ENCODE measurements around the gene CPNE4.
A peak's percentile ranks its signal among the peaks of the same experiment; 100 is the strongest.

Gene CPNE4

DNA sequence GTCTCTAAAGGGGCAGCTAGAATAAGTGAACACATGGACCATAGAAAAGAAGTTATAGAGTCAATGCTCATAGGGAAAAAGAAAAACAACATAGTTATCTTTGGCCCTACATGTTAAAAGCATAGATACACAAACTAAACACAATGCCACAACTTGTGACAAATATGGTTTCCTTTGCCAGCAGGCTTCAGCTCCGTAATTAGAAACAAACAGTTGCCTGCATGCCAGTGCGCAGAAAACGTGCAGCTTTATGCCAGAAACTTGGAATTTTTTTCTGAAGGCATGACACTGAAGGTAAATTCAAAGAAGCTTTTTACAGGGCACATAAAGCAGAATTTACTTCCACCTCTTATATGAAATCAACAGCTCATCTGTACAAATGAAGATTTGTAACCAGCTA lies 2.2 kb upstream of the CPNE4 start:
- ATAC-seq (replicated peaks) = no peak
- peaks cover 45 to 56% of the 10 kb centered on the region in 2 donors for H3K27me3 Mint-ChIP-seq

DNA sequence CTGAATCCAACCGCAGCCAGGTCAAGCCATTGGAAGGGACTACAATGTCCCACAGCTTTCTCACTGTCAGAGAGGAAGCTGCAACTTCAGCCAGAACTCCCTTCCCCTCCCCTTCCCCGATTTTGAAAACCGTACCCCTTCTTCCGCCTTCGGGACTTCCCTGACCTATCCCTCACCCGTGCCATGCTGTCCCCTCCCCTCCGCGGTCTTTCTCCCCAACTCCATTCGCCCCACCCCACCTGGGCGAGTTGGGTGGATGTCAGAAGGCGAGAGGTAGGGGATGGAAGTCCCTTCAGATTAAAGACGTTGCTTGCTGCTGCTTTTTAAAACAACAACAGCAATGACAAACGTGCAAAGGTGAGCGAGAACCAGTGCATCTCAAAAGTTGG lies 723 bp downstream of the CPNE4 start:
- peaks cover 0 to 6% of the 10 kb centered on the region in 2 donors for H3K9me3 Mint-ChIP-seq
- peak overlapping the region; percentile 65 for H3K27ac Mint-ChIP-seq
- no peak for ATAC-seq (replicated peaks)
- peaks cover 55 to 68% of the 10 kb centered on the region in 2 donors for H3K27me3 Mint-ChIP-seq
- no peak overlapping the region for H3K4me3 Mint-ChIP-seq
- peaks cover 8 to 10% of the 10 kb centered on the region in 2 donors for H3K4me1 Mint-ChIP-seq
- no peak for DNase-seq
- peaks cover 0 to 4% of the 10 kb centered on the region in 2 donors for H3K36me3 Mint-ChIP-seq

More for the DNA sequence above, 2.2 kb upstream of the CPNE4 start:
- H3K9me3 Mint-ChIP-seq = peaks cover 0 to 6% of the 10 kb centered on the region in 2 donors
- no peak overlapping the region for H3K4me3 Mint-ChIP-seq
- DNase-seq = no peak
- H3K36me3 Mint-ChIP-seq = peaks cover 0 to 4% of the 10 kb centered on the region in 2 donors
- H3K27ac Mint-ChIP-seq = no peak overlapping the region
- peaks cover 7 to 10% of the 10 kb centered on the region in 2 donors for H3K4me1 Mint-ChIP-seq

DNA sequence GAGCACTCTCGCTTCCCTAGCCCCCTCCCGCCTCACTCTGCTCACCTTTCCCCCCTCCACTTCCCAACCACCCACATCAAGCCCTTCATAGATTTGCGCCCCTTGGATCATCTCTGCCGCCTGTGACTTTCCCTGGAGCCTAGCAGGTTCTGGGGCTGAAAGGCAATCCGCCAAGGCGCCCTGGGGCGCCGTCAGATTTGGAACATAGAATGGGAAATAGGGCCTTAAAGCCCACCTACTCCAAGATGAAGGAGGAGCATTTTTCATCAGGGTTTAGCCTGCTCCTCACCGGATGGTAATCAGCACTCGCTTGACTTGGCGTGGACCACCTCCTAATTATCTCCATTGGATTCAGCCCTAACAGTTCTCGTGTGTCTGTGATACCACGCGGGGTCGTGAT lies 1.3 kb downstream of the CPNE4 start:
- H3K27me3 Mint-ChIP-seq = peaks cover 55 to 70% of the 10 kb centered on the region in 2 donors
- DNase-seq = no peak
- peaks cover 8 to 10% of the 10 kb centered on the region in 2 donors for H3K4me1 Mint-ChIP-seq
- no peak for ATAC-seq (replicated peaks)
- peaks cover 0 to 4% of the 10 kb centered on the region in 2 donors for H3K36me3 Mint-ChIP-seq
- H3K4me3 Mint-ChIP-seq = no peak overlapping the region
- H3K27ac Mint-ChIP-seq = no peak overlapping the region
- H3K9me3 Mint-ChIP-seq = peaks cover 0 to 6% of the 10 kb centered on the region in 2 donors

DNA sequence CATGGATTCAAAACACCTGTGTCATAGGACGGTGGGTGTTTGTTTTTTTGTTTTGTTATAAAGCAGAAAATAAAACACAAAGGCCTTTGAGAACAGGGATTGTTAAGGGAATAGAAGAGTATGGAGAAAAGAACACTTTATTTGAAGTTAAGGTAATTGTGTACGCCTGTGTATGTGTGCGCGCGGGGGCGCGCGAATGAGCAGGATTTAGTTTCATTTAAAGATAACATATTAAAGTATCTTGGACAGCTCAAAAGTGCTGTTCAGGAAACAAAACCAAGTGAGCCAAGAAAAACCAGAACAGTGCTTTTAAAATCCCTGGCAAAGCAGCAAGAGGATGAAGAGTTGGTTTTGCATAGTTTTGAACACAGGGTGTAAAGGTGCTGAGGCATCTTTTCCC lies 1.9 kb downstream of the CPNE4 start:
- no peak overlapping the region for H3K4me3 Mint-ChIP-seq
- no peak overlapping the region for H3K27ac Mint-ChIP-seq
- H3K9me3 Mint-ChIP-seq = peaks cover 0 to 6% of the 10 kb centered on the region in 2 donors
- DNase-seq (no peak), ATAC-seq (replicated peaks) (no peak)
- H3K36me3 Mint-ChIP-seq = peaks cover 0 to 4% of the 10 kb centered on the region in 2 donors
- peaks cover 8 to 10% of the 10 kb centered on the region in 2 donors for H3K4me1 Mint-ChIP-seq
- peaks cover 59 to 74% of the 10 kb centered on the region in 2 donors for H3K27me3 Mint-ChIP-seq

DNA sequence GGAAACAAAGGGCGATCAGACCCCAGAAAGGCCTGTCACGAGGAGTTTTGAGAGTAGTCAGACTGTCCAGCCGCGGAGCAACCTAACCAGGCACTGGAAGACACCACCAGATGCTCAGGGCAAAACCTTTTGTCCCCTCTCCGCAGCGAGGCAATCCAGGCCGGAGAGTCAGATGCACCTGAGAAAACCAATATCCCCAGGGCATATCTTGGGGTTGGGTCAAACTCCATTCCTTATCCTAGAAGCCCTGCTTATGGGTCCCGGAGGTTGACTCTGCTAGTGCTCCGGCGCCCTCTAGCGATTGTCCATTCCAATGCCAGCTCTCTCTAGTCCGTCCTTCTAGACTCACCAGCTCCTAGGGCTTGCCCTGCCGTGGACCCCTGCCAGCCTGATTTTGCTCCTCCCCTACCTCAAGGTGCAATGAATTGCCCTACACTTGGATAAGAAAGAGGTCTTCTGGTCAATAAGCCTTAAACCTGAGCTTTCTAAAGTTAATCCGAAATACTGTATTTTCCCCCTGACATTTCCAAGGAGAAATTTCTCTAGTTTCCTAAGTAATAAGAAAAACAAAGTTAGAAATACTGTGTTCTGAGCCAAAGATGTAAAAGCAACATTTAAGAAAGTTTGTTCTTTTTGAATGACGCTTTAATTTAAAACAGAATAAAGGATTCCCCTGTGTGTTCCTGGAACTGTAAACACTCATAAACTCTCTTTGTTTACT lies 5.5 kb downstream of the CPNE4 start:
- no peak overlapping the region for H3K27ac Mint-ChIP-seq
- H3K9me3 Mint-ChIP-seq = peaks cover 0 to 3% of the 10 kb centered on the region in 2 donors
- H3K36me3 Mint-ChIP-seq = peaks cover 0 to under 1% of the 10 kb centered on the region in 2 donors
- ATAC-seq (replicated peaks) (peak; percentile 92 to 96), DNase-seq (peak; percentile 55)
- H3K4me1 Mint-ChIP-seq = peaks cover 5% of the 10 kb centered on the region in 2 donors
- peaks cover 37 to 58% of the 10 kb centered on the region in 2 donors for H3K27me3 Mint-ChIP-seq
- H3K4me3 Mint-ChIP-seq = no peak overlapping the region

DNA sequence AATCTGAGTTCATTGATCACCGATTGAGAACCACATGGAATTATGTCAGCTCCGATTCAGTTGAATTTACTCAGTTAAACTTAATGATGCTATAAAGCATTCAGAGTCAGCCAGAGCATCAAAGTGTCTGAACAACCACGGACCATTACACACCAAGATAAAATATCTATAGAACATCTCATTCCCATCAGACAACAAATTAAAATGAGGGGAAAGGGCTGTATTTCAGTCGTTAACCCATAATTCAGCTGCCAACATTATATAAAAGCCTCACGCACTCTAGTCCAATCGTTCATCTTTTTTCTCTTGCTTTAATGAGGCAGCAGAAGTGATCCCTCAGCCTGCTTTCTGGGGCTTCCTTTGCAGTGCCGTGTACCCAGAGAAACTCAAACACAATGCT lies 11.9 kb downstream of the CPNE4 start:
- no peak overlapping the region for H3K4me3 Mint-ChIP-seq
- H3K4me1 Mint-ChIP-seq = no peaks in the 10 kb centered on the region

DNA sequence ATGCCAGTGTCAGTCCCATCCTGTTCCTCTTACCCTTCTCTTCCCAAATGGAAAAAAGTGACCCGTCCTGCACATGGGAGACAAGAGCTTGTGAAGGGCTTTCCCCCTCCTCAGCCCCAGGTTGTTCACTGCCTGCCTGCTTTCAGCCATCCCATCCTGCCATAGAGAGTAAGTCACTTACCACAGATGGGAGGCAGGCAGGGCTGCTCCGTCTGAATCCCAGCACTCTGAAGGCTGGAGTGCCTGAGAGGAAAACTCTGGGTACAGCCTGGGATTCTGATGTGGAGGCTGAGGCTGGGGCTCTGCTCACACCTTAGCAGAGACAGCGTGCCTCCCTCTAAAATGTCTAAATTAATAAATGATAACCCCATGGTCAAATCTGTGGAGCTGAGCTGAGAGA lies 14.8 kb downstream of the CPNE4 start:
- peaks cover 4 to 10% of the 10 kb centered on the region in 2 donors for H3K27me3 Mint-ChIP-seq
- DNase-seq (no peak), ATAC-seq (replicated peaks) (no peak)
- no peaks in the 10 kb centered on the region for H3K9me3 Mint-ChIP-seq
- H3K27ac Mint-ChIP-seq = peak overlapping the region; percentile 57
- H3K4me1 Mint-ChIP-seq = no peaks in the 10 kb centered on the region
- no peak overlapping the region for H3K4me3 Mint-ChIP-seq
- H3K36me3 Mint-ChIP-seq = no peaks in the 10 kb centered on the region

More for the DNA sequence above, 11.9 kb downstream of the CPNE4 start:
- ATAC-seq (replicated peaks) (no peak), DNase-seq (no peak)
- no peak overlapping the region for H3K27ac Mint-ChIP-seq
- H3K9me3 Mint-ChIP-seq = no peaks in the 10 kb centered on the region
- no peaks in the 10 kb centered on the region for H3K36me3 Mint-ChIP-seq
- peaks cover under 1 to 17% of the 10 kb centered on the region in 2 donors for H3K27me3 Mint-ChIP-seq

DNA sequence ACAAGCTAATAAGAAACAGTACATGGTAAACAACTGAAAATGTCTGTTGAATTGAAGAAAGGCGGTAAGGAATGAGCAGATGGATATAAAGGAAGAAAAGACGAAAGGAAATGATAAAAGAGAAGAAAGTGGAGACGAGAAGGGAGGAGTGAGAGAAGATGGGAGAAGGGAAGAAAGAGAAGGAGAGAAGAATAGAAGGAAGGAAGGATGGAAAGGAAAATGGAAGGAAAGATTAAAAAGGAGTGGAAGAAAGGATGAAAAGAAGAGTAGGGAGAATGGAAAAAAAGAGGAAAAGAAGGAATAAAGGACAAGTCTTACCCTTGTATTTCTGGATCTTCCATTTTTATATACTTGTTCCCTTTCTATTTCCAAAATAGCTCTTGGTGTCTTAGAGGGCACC lies 17.7 kb downstream of the CPNE4 start:
- Mint-ChIP-seq H3K27me3 (peaks cover 7 to 19% of the 10 kb centered on the region in 2 donors), H3K4me3 (no peak overlapping the region), H3K9me3 (no peaks in the 10 kb centered on the region), H3K4me1 (no peaks in the 10 kb centered on the region), H3K36me3 (no peaks in the 10 kb centered on the region), H3K27ac (no peak overlapping the region)
- no peak for DNase-seq
- ATAC-seq (replicated peaks) = no peak

DNA sequence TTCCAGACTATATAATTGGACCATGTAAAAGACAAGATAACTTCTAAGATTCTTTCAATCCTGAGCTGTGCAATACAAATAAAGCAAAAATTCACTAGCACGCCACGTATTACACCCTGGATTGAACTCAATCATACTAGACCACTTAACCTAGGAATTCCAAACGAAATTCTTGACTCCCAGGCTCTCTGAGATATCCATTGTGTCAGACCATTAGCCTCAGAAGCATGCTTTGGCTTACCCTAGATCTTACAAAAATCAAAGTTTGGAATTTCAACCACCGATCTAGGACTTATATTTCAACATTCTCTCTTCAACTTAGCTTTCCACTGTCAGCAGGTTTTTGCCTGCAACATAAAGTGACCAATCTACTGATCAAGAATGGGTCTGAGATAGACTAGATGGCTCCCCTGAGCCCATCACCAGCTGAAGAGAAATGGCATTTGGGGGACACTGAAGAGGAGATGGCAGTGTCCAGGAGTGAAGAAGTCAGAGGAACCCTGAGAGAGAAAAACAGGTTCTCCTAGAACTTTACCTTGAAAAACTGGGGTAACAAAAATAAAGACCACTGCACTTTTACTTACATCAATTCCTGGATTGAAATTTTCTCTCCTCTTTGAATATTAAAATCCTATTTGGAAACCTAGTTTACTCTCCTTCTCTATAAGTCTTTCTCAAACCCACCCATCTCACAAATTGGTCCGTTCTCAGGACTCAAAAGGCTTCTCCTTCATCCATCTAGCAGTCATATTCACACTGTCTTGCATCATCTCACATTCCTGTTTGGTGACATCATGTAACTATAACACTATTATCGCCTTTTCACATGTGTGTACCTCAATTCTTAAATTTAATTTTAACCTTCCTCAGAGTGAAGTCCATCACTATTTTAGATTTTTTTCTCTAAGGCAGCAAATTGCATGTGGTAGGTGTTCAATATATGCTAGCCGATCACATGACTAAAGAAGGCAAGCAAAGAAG lies 18.5 kb downstream of the CPNE4 start:
- Mint-ChIP-seq H3K4me3 (no peak overlapping the region), H3K9me3 (no peaks in the 10 kb centered on the region), H3K36me3 (no peaks in the 10 kb centered on the region), H3K27ac (no peak overlapping the region), H3K4me1 (no peaks in the 10 kb centered on the region), H3K27me3 (peaks cover 7 to 19% of the 10 kb centered on the region in 2 donors)
- DNase-seq (no peak), ATAC-seq (replicated peaks) (no peak)

DNA sequence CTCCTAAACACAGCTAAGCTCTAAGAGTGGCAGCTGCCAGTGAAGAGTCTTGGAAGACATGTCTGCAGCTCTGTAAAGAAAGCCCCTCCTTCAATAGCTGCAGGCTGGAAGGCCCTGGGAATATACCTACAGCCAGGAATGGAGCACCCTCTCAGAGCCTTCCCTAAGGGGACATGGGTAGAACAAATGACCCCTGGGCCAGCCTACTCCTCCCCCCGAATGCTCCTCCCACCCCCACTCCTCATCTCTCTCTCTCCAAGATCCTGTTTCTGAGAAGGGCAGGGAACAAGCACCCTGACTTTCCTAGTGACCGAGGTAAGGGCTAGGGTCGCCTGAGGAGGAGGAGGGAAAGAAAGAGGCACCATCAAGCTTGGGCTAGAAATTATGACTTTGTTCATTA lies 20.7 kb downstream of the CPNE4 start:
- Mint-ChIP-seq H3K4me1 (no peaks in the 10 kb centered on the region), H3K9me3 (no peaks in the 10 kb centered on the region), H3K4me3 (no peak overlapping the region), H3K27me3 (peaks cover 7 to 19% of the 10 kb centered on the region in 2 donors), H3K27ac (no peak overlapping the region), H3K36me3 (no peaks in the 10 kb centered on the region)
- no peak for DNase-seq
- ATAC-seq (replicated peaks) = no peak

DNA sequence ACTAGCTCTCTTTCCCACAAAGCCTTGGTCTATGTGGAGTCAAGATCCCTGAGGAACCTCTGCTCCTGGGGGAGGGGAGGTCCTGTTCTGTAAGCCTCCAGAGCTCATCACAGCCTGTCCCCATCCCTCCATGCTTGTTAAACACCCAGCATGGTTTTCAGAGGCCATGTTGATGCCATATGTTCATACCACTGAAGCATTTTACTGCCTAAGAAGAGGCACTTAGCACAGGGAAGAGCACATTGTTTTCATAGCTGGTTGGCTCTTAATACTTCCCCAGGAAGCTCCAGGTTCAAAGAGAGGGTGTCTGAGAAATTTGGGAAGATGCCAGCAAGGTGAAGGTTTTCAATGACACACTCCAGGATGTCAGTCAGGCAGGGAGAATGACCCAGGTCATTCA lies 25.6 kb downstream of the CPNE4 start:
- no peak for ATAC-seq (replicated peaks)
- Mint-ChIP-seq H3K27me3 (peaks cover 8 to 29% of the 10 kb centered on the region in 2 donors), H3K4me3 (no peak overlapping the region), H3K9me3 (no peaks in the 10 kb centered on the region), H3K27ac (no peak overlapping the region), H3K36me3 (no peaks in the 10 kb centered on the region), H3K4me1 (no peaks in the 10 kb centered on the region)
- DNase-seq = no peak

DNA sequence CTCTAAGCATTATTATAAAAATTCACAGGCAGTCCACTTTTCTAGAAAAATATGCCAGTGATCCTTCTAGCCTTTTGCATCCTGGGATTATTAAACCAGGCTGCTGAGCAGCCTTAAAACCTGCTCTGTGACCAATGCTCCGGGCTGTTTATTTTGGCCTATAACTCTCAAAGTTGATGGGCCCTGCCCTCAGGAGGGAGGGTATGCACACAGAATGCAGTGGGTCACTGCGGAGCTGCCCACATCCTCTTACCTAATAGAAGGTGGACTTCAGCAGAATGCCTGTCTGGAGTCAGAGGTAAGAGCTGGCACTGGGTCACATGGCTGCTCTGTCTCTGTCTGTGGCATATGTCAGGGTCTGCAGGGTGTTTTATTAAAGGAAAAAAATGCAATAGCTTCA lies 26.0 kb downstream of the CPNE4 start:
- no peaks in the 10 kb centered on the region for H3K36me3 Mint-ChIP-seq
- H3K9me3 Mint-ChIP-seq = no peaks in the 10 kb centered on the region
- ATAC-seq (replicated peaks) = no peak
- DNase-seq = no peak
- no peaks in the 10 kb centered on the region for H3K4me1 Mint-ChIP-seq
- H3K27ac Mint-ChIP-seq = no peak overlapping the region
- H3K4me3 Mint-ChIP-seq = no peak overlapping the region
- peaks cover 8 to 25% of the 10 kb centered on the region in 2 donors for H3K27me3 Mint-ChIP-seq

DNA sequence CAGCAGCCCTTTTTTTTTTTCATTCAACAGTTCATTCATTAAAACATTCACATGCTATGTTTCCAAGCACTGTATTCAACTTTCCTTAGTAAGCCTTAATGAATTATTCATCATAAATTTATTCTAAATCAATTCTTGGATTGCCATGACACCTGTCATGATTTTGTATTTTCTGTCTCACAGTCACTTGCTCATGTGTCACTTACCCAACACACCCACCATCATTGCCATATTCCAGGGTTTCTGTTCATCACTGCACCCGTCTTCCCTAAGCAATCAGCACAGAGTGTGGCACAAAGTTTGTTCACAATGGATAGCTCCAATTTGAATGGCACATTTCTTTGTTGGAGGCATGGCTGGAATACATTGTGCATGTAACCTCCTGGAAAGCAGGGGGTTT lies 27.2 kb downstream of the CPNE4 start:
- H3K27me3 Mint-ChIP-seq = peaks cover 5 to 14% of the 10 kb centered on the region in 2 donors
- no peaks in the 10 kb centered on the region for H3K9me3 Mint-ChIP-seq
- H3K27ac Mint-ChIP-seq = no peak overlapping the region
- H3K36me3 Mint-ChIP-seq = no peaks in the 10 kb centered on the region
- no peaks in the 10 kb centered on the region for H3K4me1 Mint-ChIP-seq
- ATAC-seq (replicated peaks) (no peak), DNase-seq (no peak)
- no peak overlapping the region for H3K4me3 Mint-ChIP-seq

DNA sequence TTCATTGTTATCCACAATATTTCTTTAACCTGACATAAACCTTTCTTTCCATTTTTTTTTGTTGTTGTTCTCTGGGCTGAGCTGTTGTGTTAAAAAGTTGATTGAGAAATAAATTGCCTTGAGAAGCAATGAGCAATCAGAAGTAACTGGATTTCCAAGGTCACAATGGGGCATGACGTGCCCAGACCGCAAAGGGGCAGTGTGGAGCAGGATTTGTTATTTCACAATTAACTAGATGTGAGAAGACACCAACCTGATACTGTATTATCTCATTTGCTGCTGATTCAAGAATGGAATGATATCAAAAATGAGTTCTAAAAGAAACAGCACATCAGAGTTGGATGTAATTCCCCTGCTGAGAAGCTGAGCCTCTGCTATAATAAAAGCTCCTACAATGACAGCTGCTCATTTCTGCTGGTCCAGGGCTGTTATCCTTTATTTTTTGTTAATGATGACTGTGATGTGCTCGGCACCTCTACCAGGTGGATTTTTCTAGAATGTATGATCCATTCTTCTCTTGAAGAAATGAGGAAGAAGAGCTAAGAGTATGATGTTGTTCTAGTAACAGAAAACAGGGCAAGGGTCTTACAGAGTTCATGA lies 28.1 kb downstream of the CPNE4 start:
- no peak for ATAC-seq (replicated peaks)
- Mint-ChIP-seq H3K9me3 (no peaks in the 10 kb centered on the region), H3K4me3 (no peak overlapping the region), H3K27ac (no peak overlapping the region), H3K27me3 (peaks cover 5 to 11% of the 10 kb centered on the region in 2 donors), H3K4me1 (no peaks in the 10 kb centered on the region), H3K36me3 (no peaks in the 10 kb centered on the region)
- no peak for DNase-seq

Data from stimulated activated naive B cell treated with anti-CD40 and anti-IgM and Interleukin-4, amounts not matched to agents 10 μg/mL and 1 μg/mL and 100 μg/mL, for 72 hours (primary cell).